WI38 (cell line): Measurements from ENCODE around the gene PDZRN4.

Experiments used
- H3K4me3 ChIP-seq: 2 replicates; pipeline ENCODE4 v1.5.1; 2011; ENCODE audit warnings: low read depth, mild to moderate bottlenecking, control low read depth, low read length
- TF ChIP-seq, protein P1 (sequence below): IDR thresholded peaks from 2 replicates; pipeline ENCODE4 v1.5.1; 2012; ENCODE audit warnings: low read depth, mild to moderate bottlenecking, control low read depth, low read length

Gene PDZRN4

DNA sequence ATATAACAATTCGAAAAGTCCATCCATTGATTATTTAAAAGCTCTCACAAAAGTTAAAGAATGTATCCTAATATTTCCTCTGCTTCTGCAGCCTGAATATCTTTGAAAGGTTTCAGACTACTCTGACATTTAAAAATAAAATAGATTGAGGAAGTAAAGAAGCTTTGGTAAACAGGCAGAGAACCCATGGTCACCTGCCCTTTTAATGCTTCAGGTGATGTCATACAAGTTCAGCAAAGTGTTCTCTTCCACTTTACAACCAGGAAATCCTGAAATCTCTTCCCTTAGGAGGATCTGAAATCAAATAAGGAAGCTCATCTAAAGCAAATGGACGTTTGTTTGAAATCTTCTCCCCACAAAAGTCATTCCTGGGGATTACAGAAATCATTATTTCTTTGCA lies 322.4 kb downstream of the PDZRN4 start:
- H3K4me3 ChIP-seq: no peak overlapping the region
- TF ChIP-seq, protein P1, sequence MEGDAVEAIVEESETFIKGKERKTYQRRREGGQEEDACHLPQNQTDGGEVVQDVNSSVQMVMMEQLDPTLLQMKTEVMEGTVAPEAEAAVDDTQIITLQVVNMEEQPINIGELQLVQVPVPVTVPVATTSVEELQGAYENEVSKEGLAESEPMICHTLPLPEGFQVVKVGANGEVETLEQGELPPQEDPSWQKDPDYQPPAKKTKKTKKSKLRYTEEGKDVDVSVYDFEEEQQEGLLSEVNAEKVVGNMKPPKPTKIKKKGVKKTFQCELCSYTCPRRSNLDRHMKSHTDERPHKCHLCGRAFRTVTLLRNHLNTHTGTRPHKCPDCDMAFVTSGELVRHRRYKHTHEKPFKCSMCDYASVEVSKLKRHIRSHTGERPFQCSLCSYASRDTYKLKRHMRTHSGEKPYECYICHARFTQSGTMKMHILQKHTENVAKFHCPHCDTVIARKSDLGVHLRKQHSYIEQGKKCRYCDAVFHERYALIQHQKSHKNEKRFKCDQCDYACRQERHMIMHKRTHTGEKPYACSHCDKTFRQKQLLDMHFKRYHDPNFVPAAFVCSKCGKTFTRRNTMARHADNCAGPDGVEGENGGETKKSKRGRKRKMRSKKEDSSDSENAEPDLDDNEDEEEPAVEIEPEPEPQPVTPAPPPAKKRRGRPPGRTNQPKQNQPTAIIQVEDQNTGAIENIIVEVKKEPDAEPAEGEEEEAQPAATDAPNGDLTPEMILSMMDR: no peak

GRCh38 chr12:41511247-41511646 lies 323.1 kb downstream of the PDZRN4 start:
- TF ChIP-seq, protein P1: no peak
- no peak overlapping the region for H3K4me3 ChIP-seq

- TF ChIP-seq, protein P1: no peak
- no peak overlapping the region for H3K4me3 ChIP-seq
Observed at GRCh38 chr12:41512497-41512896, 324.4 kb downstream of the PDZRN4 start.

DNA sequence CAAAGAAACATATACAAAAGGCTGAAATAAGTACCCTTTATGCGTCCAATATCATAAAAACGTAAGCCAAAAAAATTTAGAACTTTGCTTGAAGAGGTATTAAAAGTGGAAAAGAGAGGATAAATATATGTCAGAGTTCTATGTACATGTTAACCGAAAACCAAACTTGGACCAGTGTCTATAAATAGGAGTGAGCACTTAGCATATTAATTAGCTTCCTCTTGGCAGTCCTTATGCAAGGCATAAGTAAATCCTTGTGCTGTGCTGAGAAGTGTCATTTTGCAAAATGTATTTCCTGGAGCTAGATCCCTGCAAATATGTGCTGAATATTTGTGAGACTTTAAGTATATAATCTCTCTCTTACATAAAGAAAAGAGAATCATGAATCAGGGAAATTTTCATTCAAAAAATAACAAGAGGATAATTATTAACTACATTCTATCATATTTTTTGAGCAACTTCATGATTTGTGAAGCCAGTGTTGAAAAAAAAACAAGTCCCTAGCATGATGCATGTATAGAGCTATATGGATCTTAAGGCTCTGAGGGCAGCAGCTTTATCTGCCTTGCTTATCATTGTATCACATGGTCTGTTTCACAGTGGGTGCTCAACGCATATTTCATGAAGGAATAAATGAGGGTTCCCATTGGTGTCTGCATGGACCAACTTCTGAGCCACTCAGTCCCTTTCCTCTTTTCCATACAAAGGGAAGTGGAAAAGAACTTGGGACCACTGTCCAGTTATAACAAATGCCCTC lies 326.1 kb downstream of the PDZRN4 start:
- H3K4me3 ChIP-seq: no peak overlapping the region
- TF ChIP-seq, protein P1: no peak

GRCh38 chr12:41514907-41515306 lies 326.8 kb downstream of the PDZRN4 start:
- no peak overlapping the region for H3K4me3 ChIP-seq
- TF ChIP-seq, protein P1: no peak

GRCh38 chr12:41515953-41516352 lies 327.8 kb downstream of the PDZRN4 start:
- H3K4me3 ChIP-seq: no peak overlapping the region
- TF ChIP-seq, protein P1: no peak

GRCh38 chr12:41520869-41521268 lies 332.7 kb downstream of the PDZRN4 start:
- TF ChIP-seq, protein P1: no peak
- H3K4me3 ChIP-seq: no peak overlapping the region
